Measurements from ENCODE around the gene DNAH17.

DNA sequence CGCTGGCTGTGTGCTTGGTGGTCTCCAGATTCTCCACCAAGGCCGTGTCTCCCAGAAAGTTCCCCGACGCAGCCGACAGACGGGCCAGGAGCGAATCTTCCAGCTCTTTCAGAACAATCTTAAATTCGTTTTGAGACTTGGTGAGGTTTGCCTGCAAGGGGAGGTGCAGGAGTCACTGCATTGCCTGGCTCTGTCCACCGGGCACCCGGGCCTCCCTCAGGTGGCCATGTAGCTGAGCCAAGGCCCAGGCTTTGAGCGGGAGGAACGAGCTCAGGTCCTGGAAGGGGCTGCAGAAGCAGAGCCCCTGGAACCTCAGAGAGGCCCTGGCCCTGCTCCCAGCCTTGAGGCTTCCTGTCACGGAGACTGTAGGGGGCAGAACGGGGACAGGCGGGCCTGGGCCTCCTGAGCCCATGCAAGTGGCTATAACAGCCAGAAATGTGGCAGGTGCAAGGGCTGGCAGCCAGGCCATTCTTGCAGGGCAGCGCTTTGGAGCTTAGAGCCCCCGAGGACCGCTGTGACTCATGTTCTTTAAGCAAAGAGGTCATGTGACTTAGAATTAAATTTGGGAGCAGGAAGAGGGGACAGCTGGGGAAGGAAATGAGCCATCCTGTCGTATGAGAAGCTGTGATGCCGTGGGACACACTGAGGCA, 126.4 kb downstream of the DNAH17 start:
- TF ChIP-seq, protein P1, sequence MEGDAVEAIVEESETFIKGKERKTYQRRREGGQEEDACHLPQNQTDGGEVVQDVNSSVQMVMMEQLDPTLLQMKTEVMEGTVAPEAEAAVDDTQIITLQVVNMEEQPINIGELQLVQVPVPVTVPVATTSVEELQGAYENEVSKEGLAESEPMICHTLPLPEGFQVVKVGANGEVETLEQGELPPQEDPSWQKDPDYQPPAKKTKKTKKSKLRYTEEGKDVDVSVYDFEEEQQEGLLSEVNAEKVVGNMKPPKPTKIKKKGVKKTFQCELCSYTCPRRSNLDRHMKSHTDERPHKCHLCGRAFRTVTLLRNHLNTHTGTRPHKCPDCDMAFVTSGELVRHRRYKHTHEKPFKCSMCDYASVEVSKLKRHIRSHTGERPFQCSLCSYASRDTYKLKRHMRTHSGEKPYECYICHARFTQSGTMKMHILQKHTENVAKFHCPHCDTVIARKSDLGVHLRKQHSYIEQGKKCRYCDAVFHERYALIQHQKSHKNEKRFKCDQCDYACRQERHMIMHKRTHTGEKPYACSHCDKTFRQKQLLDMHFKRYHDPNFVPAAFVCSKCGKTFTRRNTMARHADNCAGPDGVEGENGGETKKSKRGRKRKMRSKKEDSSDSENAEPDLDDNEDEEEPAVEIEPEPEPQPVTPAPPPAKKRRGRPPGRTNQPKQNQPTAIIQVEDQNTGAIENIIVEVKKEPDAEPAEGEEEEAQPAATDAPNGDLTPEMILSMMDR (IDR thresholded peaks at IDR 0.05; ENCODE audit: low read length) = no peak
- no peak for TF ChIP-seq EZH2phosphoT487 (IDR thresholded peaks at IDR 0.05; ENCODE audit: low read length)

Measured in MM.1S (cell line).